Measurements from ENCODE around the gene VSIG8.

GRCh38 chr1:159855709-159856108 is 6.7 kb downstream of the VSIG8 start:
- TF ChIP-seq ATF6 (CRISPR knock-in tag; IDR thresholded peaks at IDR 0.05) (no peak), EP300 (IDR thresholded peaks at IDR 0.05; ENCODE audit: low read length) (no peak), MYNN (IDR thresholded peaks at IDR 0.05) (no peak), MYNN (CRISPR knock-in tag; IDR thresholded peaks at IDR 0.05) (no peak), ZNF263 (CRISPR knock-in tag; IDR thresholded peaks at IDR 0.05; ENCODE audit: borderline replicate concordance) (no peak), POLR2A (conservative IDR thresholded peaks at IDR 0.05) (no peak), ZNF586 (CRISPR knock-in tag; conservative IDR thresholded peaks at IDR 0.05) (no peak), CTCF (IDR thresholded peaks at IDR 0.05 in 2 of 3, conservative IDR thresholded peaks at IDR 0.05 in 1 of 3; ENCODE audit: insufficient read depth in 2 of 3, low read depth in 1 of 3, low read length in 3 of 3) (no peak), MXD1 (CRISPR knock-in tag; IDR thresholded peaks at IDR 0.05; ENCODE audit: borderline replicate concordance, poor library complexity, severe bottlenecking) (no peak)

Measured in K562 (cell line).